GM08714 (cell line): ENCODE data around the gene ZNF101.

Experiments
- H3K4me3 ChIP-seq: fragments of 200-500 bp; sonication (Bioruptor generic); 2 replicates; pipeline ENCODE4 v1.5.1; 2014; ENCODE audit warnings: mild to moderate bottlenecking, low read length, inconsistent platforms
- ZNF274 ChIP-seq: IDR thresholded peaks from 2 replicates; pipeline ENCODE4 v1.6.1; 2012; ENCODE audit warnings: mild to moderate bottlenecking, low read depth, low read length

ZNF101 gene

DNA sequence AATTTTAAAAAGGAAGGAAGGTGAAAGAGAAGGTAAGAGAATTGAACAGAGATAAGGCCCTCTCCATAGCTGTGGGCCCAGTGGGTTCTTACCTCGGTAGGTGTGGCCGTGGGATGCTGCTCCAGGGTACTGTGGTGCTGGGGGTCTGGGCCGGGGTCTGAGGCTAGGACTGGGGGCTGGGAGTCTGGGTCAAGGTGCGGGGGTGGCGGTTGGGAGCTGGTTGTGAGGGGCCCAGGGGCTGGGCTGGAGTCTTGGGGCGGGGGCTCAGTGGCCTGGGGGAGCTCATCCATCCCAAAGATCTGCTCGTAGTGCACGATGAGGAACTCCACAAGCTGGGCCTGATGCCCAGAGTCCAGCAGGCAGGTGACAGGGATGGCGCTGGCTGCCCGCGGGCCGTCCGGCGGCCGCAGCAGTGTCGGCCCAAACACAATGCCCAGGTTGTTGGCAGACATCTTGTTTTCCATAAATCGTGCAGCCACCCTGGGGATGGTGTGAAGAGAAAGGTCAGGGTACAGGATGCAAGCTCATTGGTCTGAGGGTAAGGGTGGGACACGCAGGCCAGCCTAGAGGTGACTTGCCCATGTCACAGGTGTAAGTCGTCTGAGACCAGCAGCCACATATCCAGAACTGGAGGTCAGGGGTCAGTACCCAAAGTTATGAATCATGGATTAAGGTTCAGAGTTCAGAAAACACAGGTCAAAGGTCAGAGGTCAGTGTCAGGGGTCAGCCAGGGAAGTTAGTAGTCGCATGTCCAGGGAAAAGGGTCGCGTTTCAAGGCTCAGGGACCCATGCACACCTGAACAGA is 34.7 kb upstream of the ZNF101 start:
- no peak for TF ChIP-seq ZNF274
- H3K4me3 ChIP-seq: no peak overlapping the region

DNA sequence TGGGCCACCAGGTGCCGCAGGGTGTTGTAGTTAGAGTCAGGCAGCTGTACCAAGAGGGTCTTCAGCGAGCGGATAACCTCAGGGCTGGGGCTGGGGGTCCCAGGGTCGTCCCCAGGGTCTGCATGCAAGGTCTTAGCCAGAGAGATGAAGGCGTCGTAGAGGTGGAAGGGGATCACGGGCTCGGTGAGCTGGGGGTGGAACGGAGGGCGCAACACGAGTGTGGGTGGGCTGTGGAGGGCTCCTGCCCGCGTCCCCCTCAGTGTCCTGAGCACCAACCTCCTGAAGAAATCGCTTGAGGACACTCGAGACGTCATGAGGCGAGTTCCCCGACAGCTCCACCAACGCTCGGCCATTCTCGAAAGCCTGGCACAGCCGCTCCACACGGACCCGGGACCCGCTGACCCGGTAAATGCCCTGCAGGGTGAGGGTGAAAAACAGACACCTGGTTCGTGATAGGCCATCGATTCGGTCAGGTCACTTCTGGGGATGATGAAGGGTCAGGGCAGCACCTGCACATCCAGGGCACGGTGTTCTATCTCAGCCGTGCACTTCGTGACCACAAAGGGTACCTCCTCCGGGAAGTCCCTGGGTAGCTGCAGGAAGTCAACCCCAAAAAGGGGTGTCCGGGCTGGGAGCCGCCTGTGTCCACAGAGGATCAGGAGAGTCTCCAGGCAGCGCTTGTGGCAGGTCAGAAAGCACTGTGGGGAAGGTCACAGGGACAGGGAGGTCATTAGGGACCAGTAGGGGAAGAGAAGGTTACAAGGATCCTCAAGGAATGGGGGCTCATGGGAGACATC is 33.9 kb upstream of the ZNF101 start:
- TF ChIP-seq ZNF274: no peak
- no peak overlapping the region for H3K4me3 ChIP-seq

DNA sequence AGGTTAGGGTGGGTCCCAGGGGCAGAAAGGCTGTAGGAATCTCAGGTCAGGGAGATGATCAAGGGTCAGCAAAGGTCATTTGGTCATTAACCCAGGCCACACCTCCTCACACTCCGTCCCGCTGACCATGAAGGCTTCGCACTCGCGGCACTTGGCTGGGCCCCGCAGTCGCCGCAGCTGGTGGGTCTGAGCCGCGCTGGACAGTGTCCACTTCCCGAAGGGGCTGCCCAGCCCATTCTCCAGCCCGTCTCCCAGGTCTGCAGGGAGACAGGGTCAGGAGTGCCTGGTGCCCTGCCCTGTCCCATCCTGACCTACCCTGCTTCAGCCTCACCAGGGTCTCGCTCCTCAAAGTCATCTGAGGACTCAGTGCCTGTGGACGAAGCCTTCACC is 33.3 kb upstream of the ZNF101 start:
- no peak overlapping the region for H3K4me3 ChIP-seq
- no peak for TF ChIP-seq ZNF274

DNA sequence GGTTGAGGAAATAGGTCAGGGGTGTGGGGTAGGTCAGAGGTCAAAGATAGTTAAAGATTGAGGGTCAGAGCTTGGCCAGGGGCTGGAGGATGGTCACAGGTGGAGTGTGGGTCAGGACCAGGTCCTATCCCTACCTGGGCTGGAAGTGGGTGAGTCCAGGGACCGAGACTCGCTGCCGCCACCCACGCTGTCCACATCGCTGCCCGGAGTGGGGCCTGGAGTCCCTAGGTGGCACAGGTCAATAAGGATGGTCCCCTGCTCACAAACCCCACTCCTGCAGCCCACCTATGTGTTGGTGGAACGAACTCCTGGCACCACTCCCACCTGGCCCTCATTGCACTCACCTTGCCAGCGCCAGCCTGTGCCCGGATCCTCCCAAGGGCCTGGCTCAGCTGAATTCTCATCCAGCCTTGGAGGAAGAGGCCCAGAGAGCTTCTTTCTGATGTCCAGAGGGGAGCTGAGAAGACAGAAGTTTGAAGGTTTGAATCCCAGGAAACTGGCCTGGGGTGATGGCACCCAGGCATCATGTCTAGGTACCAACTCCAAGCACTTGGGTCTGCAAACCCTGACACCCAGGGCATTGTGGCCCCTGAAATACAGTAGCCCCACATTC is 32.0 kb upstream of the ZNF101 start:
- H3K4me3 ChIP-seq: no peak overlapping the region
- no peak for TF ChIP-seq ZNF274

DNA sequence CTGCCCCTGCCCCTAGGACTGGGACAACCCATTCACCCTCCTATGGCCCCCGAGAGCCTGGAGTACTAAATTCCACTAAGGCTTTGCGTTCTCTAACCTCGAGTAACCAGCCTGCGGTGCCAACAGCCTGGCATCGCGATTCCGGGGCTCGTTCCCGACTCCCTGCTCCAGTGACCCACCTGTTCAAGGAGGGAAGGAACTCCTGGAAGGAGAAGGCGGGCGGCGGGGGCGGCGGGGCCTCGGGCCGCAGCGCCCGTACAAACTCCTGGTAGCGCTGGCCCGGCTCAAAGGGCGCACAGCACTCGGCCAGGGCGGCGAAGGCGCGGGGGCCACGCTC is 31.5 kb upstream of the ZNF101 start:
- H3K4me3 ChIP-seq: no peak overlapping the region

DNA sequence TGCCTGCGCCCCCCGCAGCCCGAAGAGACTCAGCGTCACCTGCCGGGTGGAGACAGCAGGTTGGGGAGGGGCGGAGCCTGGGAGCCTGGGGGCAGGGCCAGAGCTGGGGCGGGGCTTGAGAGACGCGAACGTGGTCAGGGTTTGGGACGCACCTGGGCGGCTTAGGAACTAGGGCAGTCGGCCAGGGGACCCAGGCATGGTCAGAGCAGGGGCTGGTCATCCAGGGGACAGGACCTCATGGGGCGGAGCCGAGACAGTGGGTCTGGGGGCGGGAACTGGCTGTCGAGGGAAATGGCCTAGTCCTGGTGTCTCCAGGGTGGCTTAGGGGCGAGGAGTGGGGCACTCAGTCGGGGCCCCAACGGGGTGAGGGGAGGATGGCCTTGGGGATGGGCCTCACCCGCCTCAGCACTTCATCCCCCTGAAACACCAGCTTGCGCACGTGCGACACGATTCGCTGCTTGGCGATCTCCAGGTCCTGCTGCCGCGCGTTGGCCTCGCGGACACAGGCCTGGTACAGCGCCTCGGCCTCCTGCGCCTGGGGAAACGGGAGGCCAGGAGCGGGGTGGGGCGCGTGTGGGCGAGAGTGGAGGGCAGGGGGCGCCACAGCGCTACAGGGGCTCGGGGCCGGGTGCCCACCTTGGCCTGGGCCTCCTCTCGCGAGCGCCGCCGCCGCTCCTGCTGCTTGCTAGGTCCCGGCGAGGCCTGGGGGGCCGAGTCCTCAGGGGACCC is 31.0 kb upstream of the ZNF101 start:
- no peak for TF ChIP-seq ZNF274
- no peak overlapping the region for H3K4me3 ChIP-seq

More for the DNA sequence above, 31.5 kb upstream of the ZNF101 start:
- no peak for TF ChIP-seq ZNF274

DNA sequence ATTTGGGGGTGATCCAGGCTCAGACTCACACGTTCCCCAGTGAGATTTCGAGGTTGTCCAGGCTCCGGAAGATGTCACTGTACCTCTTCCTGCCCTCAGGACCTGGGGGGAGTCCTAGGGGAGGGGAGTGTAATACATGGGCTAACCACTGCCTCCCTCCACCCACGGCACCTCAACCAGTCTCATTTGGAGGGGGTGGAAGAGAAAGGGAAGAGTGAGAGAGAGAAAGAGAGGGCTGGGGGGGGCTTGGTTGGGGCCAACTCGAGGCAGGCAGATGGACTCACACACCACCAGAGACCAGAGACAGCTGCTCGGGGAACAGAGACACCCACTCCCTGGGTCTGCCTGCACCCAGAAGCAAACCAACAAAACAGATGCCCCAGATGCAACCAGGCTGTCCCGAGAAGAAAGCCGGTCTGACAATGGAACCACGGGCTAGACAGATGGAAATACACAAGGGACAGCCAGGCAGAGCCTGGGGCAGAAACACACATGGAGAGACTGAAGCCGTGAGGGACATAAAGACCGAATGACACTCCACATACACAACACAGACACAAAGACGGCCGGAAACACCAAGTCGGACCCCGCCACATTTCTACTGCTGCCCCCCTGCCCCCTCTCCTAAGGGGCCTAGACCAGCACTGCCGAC is 26.0 kb upstream of the ZNF101 start:
- no peak for TF ChIP-seq ZNF274
- H3K4me3 ChIP-seq: peak overlapping the region; percentile 70

DNA sequence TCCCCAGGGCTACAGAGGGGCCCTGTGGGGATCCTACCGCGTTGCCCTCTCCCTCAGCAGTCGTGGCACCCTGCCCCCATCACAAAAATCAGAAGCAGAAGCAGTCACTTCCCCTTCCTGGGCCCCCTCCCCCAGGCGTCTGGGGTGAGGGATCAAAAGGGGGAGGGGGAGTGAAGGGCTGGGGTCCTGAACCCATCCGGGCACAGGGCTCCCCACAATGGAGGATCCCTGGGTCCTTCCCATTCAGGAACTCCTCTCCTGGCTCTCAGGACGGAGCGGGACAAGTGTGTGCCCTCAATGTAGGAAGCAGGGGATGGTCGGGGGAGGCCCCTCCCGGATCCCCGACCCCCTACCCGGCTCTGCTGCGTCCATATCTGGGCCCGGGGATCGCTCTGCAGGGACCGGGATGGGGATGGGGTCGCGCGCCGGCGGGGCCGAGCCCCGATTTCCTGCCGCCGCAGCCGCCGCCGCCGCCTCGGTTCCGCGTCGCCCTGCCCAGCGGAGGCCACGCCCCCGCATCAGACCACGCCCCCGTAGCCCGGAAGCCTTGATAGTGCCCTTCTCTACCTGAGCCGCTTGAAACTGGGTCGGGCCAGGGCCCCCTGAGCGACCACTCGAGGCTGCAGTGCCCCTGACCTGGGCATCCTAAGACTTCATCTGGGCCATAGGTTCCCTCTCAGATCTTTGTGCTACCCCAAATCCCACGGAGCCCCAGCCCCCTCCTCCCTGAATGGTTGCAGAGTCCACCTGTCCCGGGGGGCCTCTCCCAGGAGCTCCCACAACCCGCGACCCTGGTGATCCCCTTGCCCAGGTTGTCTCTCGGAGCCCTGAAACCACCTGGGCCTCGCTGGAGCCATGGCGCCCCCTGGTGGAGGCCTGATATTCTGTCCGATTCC is 25.2 kb upstream of the ZNF101 start, which contains the start of gene GMIP:
Gene GMIP, minus strand, starts transcription at position 500 of the 896 bp plus-strand sequence. Its CDS starts 128 bp downstream, at position 372.
- H3K4me3 ChIP-seq: peak within 1 kb of the TSS; percentile 70
- TF ChIP-seq ZNF274: no peak

DNA sequence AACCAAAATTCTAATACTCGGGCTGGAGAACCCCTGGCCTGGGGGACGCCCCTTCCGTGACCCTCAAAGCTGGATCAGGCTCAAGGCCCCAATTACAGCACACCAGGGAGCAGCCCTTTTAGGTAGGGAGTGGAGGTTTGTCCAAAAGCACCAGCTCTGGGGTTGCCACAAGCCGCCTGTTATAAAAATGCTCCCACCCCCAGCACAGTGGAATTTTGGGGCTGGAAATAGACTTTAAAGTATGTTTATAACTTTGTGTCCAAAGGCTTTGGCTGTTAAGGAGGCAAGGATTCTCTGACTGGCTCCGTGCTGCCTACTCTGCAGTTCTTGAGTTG is 24.6 kb upstream of the ZNF101 start:
- no peak for TF ChIP-seq ZNF274
- peak overlapping the region; percentile 70; the same call in 1 of the 2 replicates for H3K4me3 ChIP-seq

DNA sequence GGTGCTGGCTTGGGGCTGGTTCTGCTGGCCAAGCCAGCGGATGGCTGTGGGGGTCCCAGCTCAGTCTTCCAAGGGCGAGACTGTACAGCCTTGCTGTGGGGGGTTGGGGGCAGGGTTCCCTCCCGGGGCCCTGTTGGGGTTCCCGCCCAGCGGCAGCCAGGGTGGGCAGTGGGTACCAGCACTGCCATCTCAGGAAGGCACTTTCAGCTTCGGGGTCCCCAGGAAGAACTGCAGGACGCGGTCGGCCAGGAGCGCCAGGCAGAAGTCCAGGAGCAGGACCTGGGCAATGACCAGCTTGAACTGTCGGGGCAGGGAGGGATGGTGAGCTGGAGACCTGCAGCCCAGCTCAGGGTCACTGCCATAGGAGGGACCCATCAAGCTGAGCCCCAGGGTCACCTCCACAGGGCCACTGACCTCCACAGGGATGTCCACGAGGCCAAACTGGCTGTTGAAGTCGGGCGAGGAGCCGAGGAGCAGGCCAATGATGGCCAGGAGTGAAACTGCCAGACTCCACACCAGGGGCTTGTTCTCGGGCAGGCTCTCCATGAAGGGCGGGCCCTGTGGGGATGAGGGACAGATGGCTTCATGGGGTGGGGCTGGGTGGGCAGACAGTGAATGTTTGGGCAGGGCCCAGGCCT is 23.3 kb upstream of the ZNF101 start:
- no peak for TF ChIP-seq ZNF274

DNA sequence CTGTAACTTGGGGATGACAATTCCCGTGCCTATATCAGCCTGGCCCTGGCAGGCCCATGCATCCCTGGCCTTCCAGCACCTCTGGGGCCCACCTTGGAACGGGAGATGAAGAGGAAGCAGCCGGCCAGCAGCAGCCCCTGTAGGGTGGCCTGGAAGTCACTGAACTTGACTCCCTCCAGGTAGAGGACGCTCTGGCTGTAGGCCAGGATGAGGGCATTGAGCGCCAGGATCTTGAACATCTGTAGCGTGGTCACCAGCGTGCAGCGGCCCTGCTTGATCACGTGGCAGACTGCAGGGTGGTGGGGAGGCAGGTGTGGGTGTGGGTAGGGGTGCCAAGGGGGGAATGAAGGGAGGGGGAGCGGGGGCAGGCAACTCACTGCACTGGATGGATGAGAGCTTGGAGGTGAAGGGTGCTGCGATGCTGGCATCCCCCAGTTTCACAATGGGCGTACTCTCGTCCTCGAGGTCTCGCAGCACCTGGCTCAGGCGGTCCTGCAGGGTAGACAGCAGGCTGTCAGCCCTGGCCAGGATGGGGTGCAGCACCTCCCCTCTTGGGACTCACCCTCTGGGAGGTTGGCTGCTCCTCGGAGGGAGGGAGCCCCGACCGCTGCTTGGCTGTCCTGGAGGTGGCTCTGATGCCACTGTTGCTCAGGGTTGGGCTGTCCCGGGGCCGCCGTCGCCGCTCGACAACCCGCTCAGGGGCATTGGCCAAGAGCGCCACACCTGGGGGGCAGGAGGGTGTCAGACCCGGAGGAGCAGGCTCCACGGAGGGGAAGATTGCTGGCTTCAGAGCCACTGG is 21.4 kb upstream of the ZNF101 start:
- no peak for TF ChIP-seq ZNF274

More for the DNA sequence above, 23.3 kb upstream of the ZNF101 start:
- H3K4me3 ChIP-seq: no peak overlapping the region

DNA sequence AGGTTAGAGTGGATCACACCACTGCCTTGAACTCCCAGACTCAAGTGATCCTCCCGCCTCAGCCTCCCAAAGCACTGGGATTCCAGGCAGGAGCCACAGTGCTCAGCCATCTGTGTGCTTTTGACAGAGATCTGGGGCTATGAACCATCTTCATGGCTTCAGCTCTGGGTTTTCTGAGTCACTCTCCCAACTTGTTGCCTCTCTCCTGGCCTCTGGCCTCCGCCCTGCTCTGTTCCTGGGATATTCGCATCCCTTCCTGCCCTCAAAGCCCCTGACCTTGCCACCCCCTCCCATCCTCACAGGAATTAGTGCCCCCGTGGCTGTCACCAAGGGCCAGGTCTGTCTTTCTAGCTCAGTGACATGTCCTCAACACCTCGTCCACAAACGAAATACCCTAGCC is 19.5 kb upstream of the ZNF101 start:
- TF ChIP-seq ZNF274: no peak
- no peak overlapping the region for H3K4me3 ChIP-seq

More for the DNA sequence above, 21.4 kb upstream of the ZNF101 start:
- H3K4me3 ChIP-seq: no peak overlapping the region
